ENCODE data around the gene MOCOS. TPM values are rescaled to one million over a fixed set of nuclear protein-coding genes. Genes with fewer than 3 reads are reported as not detected.

Gene MOCOS
- total and polyA plus RNA-seq, 2 of the 8 experiments (the other 6 are each of a cell fraction or from before 2014, with no cell fraction given) = 4.7 to 5.8 TPM

GRCh38 chr18:36176711-36177110 lies 10.6 kb upstream of the MOCOS start (continued):
- TF ChIP-seq JUN (IDR thresholded peaks at IDR 0.05; ENCODE audit: low read depth, low read length) = no peak
- no peak for TF ChIP-seq SIN3A (conservative IDR thresholded peaks at IDR 0.05 in 1 of 2, IDR thresholded peaks at IDR 0.05 in 1 of 2; ENCODE audit: low read depth in 1 of 2, low read length in 2 of 2)
- TF ChIP-seq KDM4A (IDR thresholded peaks at IDR 0.05; ENCODE audit: low read depth, low read length, severe bottlenecking) = no peak
- TF ChIP-seq CTCF (IDR thresholded peaks at IDR 0.05; ENCODE audit: control extremely low read depth in 1 of 3, insufficient read depth in 1 of 3, low read depth in 1 of 3, low read length in 3 of 3) = no peak
- TF ChIP-seq POU5F1 (IDR thresholded peaks at IDR 0.05; ENCODE audit: low read depth, low read length) = no peak

Data from H1 (cell line).